ENCODE data around the gene GOLGA5.
A peak's percentile ranks its signal among the peaks of the same experiment; 100 is the strongest.
"Not testable (repeated sequence)": the region's sequence is repeated elsewhere in the genome, so short reads cannot be mapped to it uniquely, and the experiment has no call there.

Gene GOLGA5

DNA sequence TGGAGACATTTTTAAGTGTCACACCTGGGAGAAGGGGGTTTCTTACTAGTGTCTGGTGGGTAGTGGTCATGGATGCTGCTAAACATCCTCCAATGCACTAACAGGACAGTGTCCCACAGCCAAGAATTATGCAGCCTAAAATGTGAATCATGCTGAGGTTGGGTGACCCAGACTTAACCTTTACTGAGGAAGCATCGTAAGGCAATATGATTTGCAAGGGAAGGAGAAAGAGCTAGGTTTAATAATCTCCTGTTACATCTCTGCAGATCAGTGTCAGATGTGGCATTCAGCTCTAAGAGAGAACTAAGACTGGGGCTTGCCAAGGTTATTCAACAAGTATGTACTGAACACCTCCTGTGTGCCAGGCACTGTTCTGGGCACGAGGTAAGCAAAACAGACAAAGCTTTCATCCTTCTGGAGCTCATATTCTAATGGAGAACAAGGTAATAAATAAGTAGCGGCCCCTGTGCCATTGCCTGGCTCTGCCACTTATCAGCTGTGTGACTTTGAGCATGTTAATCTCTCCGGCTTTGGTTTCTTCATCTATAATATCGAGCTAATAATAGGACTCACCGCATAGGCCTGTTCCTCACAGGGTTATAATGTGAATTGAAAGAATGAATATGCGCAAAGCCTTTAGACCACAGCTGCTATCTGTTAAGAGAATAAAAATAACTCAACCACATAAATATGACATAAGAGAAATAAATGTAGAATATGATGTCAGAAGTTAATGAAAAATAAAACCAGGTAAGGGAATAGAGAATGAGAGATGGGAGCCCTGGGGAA lies 13.5 kb upstream of the GOLGA5 start:
- DNase-seq: peak; percentile 50 to 72 (median 70)

DNA sequence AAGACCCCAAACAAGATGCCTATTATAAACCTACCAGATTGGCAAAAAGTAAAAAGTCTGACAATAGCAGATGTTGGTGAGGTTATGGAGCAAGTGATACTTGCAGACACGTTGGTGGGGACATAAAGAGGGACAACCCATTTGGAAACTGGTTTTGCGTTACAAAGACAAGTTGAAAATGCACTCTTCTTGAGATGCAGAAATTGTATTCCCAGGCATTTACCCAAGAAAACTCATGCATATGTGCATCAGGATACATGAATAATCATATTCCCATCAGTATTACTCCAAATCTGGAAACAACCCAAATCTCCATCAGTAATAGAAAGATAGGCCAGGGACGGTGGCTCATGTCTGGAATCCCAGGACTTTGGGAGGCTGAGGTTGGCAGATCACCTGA lies 12.8 kb upstream of the GOLGA5 start:
- no peak for DNase-seq

DNA sequence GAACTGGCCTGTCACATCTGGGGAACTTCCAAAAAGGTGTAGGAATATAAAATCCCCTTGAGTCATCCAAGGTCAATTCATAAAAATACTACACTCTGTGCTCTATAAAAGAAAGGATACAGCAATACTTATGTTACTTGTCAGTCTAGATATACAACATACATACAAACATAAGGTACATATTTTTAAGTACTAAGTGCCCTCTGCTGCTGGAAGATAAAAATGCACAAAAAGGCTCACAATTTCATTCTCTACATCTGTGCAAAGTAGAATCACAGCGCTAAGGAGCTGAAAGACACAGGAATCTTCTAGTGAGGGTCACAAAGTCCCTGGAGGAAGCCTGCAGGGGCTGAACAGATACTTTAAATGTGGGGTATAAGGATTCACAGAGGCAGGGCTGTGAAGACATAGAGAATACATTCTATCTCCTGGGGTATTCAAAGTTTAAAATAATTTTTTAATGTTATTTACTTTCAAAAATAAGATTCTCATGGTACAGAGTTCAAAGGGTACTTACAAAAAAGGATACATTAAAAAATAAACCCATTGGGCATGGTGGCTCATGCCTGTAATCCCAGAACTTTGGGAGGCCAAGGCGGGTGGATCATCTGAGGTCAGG lies 10.2 kb upstream of the GOLGA5 start:
- peak; percentile 70 to 87 (median 85) for DNase-seq

DNA sequence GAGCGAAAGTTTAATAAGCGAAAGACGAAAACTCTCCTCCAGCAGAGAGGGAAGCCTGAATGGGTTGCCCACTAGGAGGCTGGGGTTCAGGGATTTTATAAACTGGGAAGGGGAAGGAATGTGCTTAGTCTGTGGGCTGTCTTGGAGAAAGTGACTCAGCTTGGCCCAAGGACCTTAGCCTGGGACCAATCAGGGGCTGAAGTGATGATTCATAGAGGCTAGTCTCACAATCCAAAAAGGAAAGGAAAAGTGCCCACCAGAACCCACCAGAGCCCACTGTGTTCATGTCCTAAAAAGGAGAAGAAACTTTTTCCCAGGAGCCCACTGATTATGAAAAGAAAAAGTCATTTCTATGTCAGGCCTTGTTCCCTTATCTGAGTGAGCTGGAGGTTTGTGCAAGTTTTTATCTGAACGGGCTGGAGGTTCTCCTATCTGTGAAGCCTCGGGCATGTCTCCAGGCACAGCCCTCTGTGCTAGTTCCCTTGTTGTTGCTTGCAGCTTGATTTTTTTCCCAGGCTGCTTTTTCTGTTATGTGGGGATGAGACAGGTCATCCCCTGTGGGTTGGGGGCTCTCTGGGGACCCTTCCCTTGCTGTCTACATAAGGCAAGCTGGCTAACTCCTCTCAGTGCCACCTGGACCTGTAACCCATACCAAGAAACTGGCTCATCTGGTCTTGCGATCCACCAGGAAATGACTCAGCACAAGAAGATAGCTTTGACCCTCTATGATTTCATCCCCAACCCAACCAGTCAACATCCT lies 8.3 kb upstream of the GOLGA5 start:
- peak; percentile 90 to 95 (median 95) for DNase-seq

DNA sequence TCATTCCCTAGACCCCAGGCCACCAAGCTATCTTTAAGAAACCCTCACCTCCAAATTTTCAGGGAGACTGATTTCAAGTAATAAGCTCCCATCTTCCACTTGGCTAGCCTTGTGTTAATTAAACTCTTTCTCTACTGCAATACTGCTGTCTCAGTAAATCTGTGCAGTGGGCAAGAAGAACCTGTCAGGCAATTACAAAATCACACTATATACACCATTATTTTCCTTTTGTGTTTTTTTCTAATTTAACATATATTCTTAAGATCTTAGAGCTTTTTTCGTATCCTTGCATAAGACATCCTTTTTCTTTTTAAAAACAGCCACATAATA lies 7.7 kb upstream of the GOLGA5 start:
- DNase-seq: no peak

DNA sequence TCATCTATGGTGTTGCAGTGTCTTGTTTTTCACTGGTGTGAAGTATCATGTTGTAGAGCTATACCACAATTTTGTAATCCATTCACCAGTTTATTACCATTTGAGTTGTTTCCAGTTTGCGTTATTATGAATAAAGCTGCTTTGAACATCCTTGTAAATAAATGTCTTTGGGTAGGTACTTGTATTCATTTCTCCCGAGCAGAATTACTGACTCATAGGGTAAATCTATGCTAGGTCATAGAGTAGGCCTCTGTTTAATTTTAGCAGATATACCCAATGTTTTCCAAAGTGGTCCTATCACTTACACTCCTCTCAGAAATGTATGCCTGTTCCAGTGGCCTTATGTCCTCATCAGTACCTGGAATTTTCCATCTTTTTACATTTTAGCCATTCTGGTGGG lies 6.6 kb upstream of the GOLGA5 start:
- no peak for DNase-seq

DNA sequence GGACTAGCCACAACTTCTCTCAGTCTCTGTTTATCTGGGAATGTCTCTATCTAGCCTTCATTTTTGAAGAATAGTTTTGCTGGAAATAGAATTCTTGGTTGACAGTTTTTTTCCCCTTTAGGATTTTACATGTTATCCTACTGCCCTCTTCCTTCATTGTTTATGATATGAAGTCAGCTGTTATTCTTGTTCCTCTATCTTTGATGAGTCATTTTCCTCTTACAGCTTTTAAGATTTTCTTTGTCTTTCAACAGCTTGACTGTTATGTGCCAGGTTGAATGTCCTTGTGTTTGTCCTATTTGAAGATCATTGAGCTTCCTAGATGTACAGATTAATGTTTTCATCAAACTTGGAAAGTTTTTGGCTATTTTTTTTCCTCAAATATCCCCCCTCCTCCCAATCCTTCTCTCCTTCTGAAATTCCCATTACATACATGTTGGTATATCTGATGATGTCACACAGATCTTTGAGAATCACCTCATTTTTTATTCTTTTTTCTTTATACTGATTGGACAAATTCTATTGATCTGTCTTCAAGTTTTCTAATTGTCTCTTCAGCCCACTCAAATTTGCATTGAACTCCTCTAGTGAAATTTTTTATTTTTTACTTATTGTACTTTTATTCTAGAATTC lies 4.5 kb upstream of the GOLGA5 start:
- peak in 2 of 3 donors; percentile 49 to 61 for DNase-seq

DNA sequence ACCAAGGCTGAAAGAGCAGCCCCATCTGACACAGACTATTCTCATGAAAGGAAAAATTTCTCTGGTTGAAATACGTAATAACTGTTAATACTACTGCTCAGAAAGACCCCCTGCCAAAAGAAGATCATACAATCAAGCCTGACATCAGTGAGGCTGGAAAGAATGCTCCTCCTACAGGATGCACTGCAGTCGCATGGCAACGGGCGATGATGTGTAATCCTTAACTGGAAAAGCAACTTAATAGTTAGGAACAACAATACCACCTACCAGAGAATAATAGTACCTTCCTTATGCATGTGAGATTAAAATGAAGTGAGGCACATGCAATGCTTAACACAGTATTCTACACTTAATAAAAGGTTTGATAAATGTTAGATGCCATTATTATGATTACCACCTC lies 1.2 kb upstream of the GOLGA5 start:
- DNase-seq: peak in 2 of 3 donors; percentile 27 to 29

DNA sequence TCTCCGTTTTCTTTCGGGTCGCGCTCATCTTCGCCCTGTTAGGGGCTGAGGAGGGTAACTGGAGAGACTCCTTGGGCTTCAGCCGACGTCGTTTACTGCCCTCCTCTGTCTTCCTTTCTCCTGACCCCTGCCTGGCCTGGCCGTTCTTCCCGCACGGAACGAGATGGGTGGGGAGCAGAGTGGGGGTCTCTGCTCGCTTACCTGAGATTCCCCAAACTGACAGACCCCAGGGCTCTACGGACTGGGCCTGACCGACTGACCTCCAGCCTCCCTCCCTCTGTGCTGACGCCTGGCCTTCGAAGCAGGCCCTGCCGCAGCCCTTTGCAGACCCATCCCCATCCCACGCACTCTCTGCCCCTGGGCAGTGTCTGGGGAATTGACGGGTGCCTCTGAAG lies 439 bp downstream of the GOLGA5 start:
- DNase-seq: peak; percentile 40 to 57 (median 51)

DNA sequence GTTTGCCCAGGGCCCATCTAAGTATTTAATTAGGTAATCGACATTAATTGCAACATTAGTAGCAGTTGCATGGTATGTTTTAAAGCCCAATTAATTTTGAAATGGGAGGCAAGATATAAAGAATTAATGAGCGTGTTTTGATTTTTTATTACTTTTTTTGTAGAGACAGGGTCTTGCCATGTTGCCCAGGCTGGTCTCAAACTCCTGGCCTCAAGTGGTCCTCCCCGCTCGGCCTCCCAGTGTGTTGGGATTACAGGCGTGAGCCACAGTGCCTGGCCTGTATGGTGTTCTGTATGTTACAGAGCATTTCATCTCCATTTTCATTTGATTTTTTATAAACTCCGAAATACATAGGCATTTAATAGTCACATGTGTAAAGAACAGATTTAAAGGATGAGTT lies 856 bp downstream of the GOLGA5 start:
- DNase-seq: no peak

DNA sequence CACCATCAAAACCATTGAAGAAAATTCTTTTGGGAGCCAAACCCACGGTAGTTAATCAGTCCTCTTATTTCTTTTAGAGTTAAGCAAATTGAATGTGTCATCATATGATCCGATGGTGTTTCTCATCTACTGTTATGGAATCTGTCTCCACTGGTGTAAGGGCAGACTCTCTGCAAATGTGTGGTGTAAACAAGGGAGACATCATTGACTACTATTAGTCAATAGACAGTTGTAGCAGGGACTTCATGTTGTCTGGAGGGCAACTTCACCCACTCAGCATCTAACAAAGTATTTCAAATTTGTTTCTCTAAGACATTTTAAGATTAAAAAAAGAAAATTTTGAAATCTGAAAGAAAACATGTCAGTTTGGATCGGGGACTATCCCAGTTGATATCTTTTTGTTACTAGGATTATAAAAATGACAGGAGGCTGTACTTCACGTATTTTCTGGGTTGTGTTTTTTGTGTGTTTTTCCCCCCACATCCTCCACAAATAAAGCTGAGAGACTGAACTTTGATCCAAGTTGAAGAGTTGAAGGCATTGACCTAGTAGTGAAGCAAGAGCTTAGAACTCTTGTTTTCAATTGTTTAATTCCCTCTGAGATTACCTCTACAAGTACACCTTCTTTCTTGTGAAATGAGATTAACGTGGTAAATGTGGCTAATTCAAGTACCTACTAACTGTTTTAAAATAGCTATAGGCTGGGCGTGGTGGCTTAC lies 4.0 kb downstream of the GOLGA5 start:
- no peak for DNase-seq

DNA sequence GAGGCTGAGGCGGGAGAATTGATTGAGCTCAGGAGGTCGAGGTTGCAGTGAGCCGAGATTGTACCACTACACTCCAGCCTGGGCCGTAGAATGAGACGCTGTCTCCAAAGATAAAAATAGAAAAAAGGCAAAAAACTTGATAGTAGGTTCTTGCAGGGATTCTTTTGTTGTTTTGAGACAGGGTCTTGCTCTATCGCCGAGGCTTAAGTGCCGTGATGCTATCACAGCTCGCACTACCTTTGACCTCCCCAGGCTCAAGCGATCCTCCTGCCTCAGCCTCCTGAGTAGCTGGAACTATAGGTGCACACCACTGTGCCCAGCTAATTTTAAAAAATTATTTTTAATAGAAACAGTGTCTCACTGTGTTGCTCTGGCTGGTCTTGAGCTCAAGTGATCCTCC lies 4.7 kb downstream of the GOLGA5 start:
- no peak for DNase-seq

DNA sequence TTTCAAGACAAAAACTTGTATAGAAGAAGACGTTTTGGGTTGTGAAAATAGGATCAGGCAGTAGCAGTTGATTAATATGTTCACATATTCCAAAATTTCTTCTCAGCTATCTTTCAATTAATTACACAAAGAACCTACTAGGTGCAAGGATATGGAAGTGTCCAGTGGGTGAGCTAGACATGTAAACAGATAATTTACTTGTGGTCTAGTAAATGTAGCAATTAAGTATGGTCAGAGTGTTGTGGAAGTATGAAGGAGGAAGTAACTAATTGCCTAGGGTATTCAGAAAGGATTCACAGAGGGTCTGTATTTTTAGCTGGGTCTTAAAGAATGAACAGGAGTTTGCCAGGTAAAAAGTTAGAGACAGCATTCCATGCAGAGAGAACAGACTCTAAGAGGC lies 5.9 kb downstream of the GOLGA5 start:
- DNase-seq: no peak

DNA sequence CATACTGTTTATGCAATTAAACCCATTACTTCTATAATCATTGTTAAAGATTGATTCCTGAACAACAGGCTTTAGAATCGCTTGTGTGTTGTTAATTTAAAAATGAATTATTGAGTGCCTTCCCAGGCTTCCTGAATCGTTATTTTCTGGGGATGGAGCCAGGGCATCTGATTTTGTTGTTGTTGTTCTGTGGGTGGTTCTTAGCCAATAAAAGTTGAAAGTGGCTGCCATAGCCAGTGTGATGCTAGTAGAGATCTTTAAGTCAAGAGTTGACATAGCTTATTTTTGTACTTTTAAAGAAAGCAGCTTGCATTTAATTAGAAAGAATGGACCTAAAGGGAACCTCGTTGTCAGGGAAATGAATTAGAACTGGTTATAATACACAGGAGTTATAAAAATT lies 6.4 kb downstream of the GOLGA5 start:
- no peak for DNase-seq

DNA sequence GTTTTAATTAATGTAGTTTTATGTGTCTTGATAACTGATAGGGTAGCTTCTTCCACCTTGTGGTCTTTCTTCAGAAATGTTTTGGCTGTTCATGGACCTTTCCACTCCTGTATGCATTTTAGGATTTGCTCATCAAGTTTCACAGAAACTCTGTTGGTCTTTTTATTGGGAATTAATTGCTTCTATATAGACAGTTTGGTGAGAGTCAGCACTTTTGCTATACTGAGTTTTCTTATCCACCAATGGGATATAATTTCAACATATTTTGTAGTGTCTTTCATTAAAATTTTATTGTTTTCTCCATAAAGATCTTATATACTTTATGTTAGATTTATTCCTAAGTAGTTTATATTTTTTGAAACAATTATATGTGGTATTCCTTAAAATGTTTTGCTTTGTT lies 7.8 kb downstream of the GOLGA5 start:
- DNase-seq: no peak

DNA sequence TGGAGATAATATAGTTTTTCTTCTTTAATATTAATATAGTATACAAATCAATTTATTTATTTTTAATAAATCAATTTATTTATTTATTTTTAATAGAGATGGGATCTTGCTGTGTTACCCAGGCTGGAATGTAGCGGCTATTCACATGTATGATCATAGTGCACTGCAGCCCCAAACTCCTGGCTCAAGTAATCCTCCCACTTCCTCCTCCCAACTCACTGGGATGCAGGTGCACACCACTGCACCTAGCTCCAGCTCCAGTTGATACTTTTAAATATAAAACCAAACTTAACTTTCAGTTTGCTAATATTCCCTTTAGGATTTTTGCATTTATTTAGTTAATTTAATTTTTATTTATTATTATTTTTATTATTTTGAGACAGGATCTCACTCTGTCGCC lies 8.6 kb downstream of the GOLGA5 start:
- DNase-seq: no peak

DNA sequence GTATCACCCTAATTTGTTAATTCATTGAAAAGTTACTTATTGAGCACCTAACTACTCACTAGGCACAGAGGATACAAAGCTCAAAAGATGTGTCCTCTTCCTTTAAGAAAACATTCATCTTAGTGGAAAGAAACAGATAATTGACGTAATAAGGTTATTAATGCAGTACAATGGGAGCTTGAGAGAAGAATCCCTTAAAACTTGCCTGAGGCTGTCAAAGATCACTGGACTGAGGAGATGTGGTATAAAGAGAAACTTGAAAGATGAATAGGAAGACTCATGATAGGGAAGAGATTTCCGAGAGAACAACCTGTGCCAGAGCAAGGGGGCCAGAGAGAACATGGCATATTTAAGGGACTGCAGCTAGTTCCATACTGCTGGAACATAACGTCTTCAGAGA lies 19.1 kb downstream of the GOLGA5 start:
- DNase-seq: no peak

DNA sequence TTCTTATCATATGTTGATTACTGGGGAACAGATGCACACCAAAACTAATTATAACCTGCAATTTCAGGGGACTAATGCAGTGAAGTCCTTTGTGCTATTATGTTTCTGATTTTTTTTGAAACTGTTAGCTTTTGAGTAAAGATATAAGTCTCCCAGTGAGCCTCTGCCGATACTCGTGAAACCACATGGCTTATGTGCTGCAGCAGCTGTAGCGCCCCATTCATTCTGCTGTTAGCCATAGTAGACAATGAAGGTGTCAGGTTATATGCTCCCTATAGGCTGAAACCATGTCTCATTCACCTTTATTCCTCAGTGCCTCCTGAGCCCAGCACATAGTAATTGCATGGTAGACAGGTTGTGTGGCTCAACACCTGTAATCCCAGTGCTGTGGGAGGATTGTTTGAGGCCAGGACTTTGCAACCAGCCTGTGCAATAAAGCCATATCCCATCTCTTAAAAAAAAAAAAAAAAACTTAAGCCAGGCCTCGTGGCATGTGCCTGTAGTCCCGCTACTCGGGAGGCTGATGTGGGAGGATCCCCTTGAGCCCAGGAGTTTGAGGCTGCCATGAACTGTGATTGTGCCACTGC lies 25.0 kb downstream of the GOLGA5 start:
- DNase-seq: no peak

DNA sequence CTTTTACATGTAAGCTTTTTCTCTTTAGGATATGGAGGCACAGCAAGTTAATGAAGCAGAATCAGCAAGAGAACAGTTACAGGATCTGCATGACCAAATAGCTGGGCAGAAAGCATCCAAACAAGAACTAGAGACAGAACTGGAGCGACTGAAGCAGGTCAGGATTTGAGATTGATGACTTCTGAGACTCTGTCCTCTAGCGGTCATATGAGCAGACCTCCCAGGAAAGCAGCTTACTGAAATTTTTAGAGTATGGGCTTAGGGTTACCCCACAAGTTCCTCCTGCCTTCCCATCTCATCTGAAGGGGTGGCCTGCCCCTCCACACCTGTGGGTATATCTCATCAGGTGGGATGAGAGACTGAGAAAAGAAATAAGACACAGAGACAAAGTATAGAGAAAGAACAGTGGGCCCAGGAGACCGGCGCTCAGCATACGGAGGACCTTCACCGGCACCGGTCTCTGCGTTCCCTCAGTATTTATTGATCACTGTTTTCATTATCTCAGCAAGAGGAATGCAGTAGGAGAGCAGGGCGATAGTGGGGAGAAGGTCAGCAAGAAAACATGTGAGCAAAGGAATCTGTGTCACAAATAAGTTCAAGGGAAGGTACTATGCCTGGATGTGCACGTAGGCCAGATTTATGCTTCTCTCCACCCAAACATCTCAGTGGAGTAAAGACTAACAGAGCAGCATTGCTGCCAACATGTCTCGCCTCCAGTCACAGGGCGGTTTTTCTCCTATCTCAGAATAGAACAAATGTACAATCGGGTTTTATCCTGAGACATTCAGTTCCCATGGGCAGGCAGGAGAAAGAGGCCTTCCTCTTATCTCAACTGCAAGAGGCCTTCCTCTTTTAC lies 25.8 kb downstream of the GOLGA5 start:
- DNase-seq: not testable (repeated sequence)

DNA sequence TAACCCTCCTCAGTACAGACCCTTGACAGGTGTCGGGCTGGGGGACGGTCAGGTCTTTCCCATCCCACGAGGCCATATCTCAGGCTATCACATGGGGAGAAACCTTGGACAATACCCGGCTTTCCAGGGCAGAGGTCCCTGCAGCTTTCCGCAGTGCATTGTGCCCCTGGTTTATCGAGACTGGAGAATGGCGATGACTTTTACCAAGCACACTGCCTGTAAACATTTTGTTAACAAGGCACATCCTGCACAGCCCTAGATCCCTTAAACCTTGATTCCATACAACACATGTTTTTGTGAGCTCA lies 26.4 kb downstream of the GOLGA5 start:
- DNase-seq: not testable (repeated sequence)

DNA sequence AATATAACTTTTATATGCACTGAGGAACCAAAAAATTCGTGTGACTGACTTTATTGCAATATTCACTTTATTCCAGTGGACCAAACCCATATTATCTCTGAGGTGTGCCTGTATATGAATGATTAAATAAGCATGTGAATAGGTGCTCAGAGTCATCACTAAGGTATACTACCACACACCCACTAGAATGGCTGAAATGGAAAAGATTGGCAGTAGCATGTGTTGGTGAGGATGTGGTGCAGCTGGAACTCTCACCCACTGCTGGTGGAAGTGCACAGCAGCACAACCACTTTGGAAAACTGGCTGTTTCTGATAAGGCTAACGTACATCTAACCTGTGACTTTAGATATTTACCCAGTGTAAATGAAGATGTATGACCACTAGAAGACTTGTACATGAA lies 36.8 kb downstream of the GOLGA5 start:
- no peak for DNase-seq

Measured in suppressor macrophage treated with lipopolysaccharide for 1 hour (primary cell).